Loucy (cell line): ENCODE results near the gene WBP2.

ENCODE experiments used
- EZH2phosphoT487 ChIP-seq: fragments of 200-600 bp; IDR thresholded peaks from 2 replicates; pipeline ENCODE4 v1.6.1; 2018; ENCODE audit warnings: antibody characterized with exemption, mild to moderate bottlenecking, moderate library complexity, borderline replicate concordance
- TF ChIP-seq, protein P1 (sequence below): fragments of 200-600 bp; sonication (generic); conservative IDR thresholded peaks from 2 replicates; pipeline ENCODE4 v1.5.1; 2014; ENCODE audit warnings: mild to moderate bottlenecking, antibody characterized with exemption, low read length

DNA sequence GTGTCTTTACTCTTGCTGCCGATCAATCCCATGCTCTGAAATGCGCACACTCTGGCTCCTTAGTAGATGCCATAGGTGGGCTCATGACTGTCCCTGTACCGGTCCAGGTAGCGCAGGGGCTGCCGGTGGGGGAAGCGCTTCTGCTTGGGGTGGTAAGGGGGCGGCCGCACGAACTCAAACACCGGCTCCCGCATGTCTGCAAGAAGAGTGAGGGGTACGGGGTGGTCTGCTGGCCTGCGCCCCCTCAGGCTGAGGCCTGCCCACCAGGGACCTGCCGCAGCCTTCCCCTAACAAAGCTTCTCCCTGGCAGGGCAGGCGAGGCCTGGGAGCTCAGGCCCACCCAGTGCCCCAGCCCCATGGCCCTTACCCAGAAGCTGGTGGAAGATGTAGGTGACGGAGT is 43.7 kb upstream of the WBP2 start:
- TF ChIP-seq, protein P1, sequence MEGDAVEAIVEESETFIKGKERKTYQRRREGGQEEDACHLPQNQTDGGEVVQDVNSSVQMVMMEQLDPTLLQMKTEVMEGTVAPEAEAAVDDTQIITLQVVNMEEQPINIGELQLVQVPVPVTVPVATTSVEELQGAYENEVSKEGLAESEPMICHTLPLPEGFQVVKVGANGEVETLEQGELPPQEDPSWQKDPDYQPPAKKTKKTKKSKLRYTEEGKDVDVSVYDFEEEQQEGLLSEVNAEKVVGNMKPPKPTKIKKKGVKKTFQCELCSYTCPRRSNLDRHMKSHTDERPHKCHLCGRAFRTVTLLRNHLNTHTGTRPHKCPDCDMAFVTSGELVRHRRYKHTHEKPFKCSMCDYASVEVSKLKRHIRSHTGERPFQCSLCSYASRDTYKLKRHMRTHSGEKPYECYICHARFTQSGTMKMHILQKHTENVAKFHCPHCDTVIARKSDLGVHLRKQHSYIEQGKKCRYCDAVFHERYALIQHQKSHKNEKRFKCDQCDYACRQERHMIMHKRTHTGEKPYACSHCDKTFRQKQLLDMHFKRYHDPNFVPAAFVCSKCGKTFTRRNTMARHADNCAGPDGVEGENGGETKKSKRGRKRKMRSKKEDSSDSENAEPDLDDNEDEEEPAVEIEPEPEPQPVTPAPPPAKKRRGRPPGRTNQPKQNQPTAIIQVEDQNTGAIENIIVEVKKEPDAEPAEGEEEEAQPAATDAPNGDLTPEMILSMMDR = no peak
- TF ChIP-seq EZH2phosphoT487 = no peak
